NCI-H2227 (cell line): ENCODE measurements around the gene CCDC154.

Source experiments
- DNase-seq: peaks from one replicate; lab custom pipeline; 2025; ENCODE audit not compliant: unreplicated experiment; lab: John Stamatoyannopoulos, UW

Gene CCDC154

GRCh38 chr16:1397779-1398178, 46.6 kb downstream of the CCDC154 start:
- no peak for DNase-seq

- no peak for DNase-seq
Measured at GRCh38 chr16:1395444-1396031, 48.8 kb downstream of the CCDC154 start.

- no peak for DNase-seq
Measured at GRCh38 chr16:1394367-1394951, 49.9 kb downstream of the CCDC154 start.

DNA sequence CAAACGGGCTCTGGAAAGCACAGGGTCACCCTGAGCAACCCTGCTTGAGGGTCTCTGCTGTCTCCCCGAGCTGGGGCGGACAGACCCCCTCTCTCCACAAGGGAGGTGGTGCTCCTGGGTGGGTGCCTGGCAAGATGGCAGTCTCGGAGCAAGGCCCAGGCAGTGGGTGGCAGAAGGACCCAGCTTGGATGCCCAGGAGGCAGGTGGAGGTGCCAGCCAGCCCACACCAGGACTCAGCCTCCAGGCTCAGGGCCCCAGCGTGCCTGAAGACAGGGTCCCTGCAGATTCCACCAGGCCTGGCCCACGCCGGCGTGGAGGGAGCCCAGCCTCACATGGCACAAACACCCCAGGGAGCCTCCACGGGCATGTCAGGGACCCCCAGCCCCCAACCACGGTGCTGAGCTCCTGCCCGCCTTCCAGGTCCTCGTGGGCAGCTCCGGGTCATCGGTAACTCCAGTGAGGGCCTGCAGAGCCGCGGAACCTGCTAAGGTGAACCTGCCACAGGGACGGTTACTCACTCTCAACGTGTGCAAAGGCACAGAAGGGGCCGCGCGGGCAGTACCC, 50.7 kb downstream of the CCDC154 start:
- no peak for DNase-seq

DNA sequence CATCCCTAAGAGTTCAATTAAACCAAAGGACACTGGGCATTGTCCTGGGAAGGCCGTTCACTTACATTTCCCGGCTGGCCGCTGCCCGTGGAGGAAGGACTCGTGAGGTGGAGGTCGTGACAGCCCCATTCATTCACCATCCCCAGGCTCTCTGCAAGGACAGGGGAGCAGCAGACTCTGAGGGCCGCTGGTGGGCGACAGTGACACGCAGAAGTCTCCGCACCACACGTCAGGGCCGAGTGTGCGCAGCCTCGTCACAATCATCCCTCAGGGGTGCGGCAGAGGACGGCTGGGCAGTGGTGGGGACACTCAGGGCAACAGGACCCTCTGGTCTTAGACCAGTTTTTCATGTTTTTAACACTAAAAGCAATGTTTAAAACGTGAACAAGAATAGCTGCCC, 51.5 kb downstream of the CCDC154 start:
- no peak for DNase-seq

GRCh38 chr16:1390239-1390779, 54.0 kb downstream of the CCDC154 start:
- no peak for DNase-seq

DNA sequence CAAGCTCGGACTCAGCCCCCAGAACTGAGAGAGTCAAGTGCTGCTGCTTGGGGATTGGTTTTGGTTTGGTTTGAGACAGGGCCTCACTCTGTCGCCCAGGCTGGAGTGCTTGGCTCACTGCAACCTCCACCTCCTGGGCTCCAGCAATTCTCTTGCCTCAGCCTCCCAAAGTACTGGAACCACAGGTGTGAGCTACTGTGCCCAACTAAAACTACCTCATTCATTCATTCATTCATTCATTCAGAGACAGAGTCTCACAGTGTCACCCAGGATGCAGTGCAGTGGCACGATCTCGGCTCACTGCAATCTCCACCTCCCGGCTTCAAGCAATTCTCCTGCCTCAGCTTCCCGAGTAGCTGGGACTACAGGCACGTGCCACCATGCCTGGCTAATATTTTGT, 54.6 kb downstream of the CCDC154 start:
- no peak for DNase-seq

GRCh38 chr16:1387331-1387730, 57.0 kb downstream of the CCDC154 start:
- no peak for DNase-seq

GRCh38 chr16:1385232-1385631, 59.1 kb downstream of the CCDC154 start:
- DNase-seq: no peak
